HepG2 (cell line): ENCODE measurements around the gene SECTM1. TPM values are rescaled to one million over a fixed set of nuclear protein-coding genes. Genes with fewer than 3 reads are reported as not detected.

Experiments used
- ATRX ChIP-seq: sonication (generic); formaldehyde crosslinking; IDR thresholded peaks from 2 replicates; pipeline ENCODE4 v1.4.0; 2020; ENCODE audit warnings: missing genetic modification reagents, borderline replicate concordance
- GATAD2A ChIP-seq: IDR thresholded peaks from 2 replicates; pipeline ENCODE4 v1.6.1; 2016
- HNRNPLL ChIP-seq: fragments of 200-400 bp; formaldehyde crosslinking; IDR thresholded peaks from 2 replicates; pipeline ENCODE4 v1.6.1; 2017; ENCODE audit warnings: mild to moderate bottlenecking, low read depth, low read length; ENCODE audit not compliant: poor library complexity, severe bottlenecking
- KDM5A ChIP-seq: fragments of 200-600 bp; sonication (generic); IDR thresholded peaks from 2 replicates; pipeline ENCODE4 v1.7.0; 2018; ENCODE audit warnings: antibody characterized with exemption, mild to moderate bottlenecking, low read length, borderline replicate concordance
- MZF1 ChIP-seq: sonication (generic); formaldehyde crosslinking; IDR thresholded peaks from 2 replicates; pipeline ENCODE4 v1.8.1; 2023; ENCODE audit warnings: mild to moderate bottlenecking, missing genetic modification reagents, borderline replicate concordance
- POGK ChIP-seq: sonication (generic); formaldehyde crosslinking; conservative IDR thresholded peaks from 2 replicates; pipeline ENCODE4 v1.8.0; 2022; ENCODE audit warnings: mild to moderate bottlenecking, moderate library complexity, missing genetic modification reagents
- SALL2 ChIP-seq: sonication (generic); formaldehyde crosslinking; IDR thresholded peaks from 2 replicates; pipeline ENCODE4 v1.8.1; 2023; ENCODE audit warnings: mild to moderate bottlenecking, missing genetic modification reagents, inconsistent platforms
- SNAPC4 ChIP-seq: sonication (generic); formaldehyde crosslinking; IDR thresholded peaks from 2 replicates; pipeline ENCODE4 v1.4.0; 2020; ENCODE audit warnings: mild to moderate bottlenecking, missing genetic modification reagents
- SYNCRIP ChIP-seq: fragments of 200-400 bp; formaldehyde crosslinking; IDR thresholded peaks from 2 replicates; pipeline ENCODE4 v1.6.1; 2018; ENCODE audit warnings: mild to moderate bottlenecking, low read depth, low read length; ENCODE audit not compliant: insufficient read depth
- TBX3 ChIP-seq: fragments of 450-650 bp; IDR thresholded peaks from 2 replicates; pipeline ENCODE4 v1.6.1; 2017; ENCODE audit warnings: antibody characterized with exemption, mild to moderate bottlenecking, inconsistent platforms, borderline replicate concordance
- TGIF2 ChIP-seq: IDR thresholded peaks from 2 replicates; pipeline ENCODE4 v1.6.1; 2016; ENCODE audit warnings: control low read depth, missing compliant biosample characterization
- ZFYVE20 ChIP-seq: sonication (generic); formaldehyde crosslinking; IDR thresholded peaks from 2 replicates; pipeline ENCODE4 v1.8.0; 2023; ENCODE audit warnings: low read depth, mild to moderate bottlenecking, moderate library complexity, missing genetic modification reagents, borderline replicate concordance
- ZNF574 ChIP-seq: sonication (generic); formaldehyde crosslinking; IDR thresholded peaks from 2 replicates; pipeline ENCODE4 v1.4.0; 2020; ENCODE audit warnings: missing genetic modification reagents
- ZNF670 ChIP-seq: sonication (generic); formaldehyde crosslinking; IDR thresholded peaks from 2 replicates; pipeline ENCODE4 v1.8.0; 2022; ENCODE audit warnings: mild to moderate bottlenecking, missing genetic modification reagents, borderline replicate concordance
- ZNF710 ChIP-seq: sonication (generic); formaldehyde crosslinking; IDR thresholded peaks from 2 replicates; pipeline ENCODE4 v1.5.0; 2020; ENCODE audit warnings: mild to moderate bottlenecking, missing genetic modification reagents, borderline replicate concordance
- ZNF83 ChIP-seq: sonication (generic); formaldehyde crosslinking; IDR thresholded peaks from 2 replicates; pipeline ENCODE4 v1.4.0; 2020; ENCODE audit warnings: missing genetic modification reagents, mild to moderate bottlenecking, borderline replicate concordance
- polyA plus RNA-seq, 8 experiments: library from polyadenylated mRNA; depleted of rRNA in 3 of 8; stranded (reverse) in 7 of 8; unstranded in 1 of 8; fragments of >200 nt; fragmentation: Illumina TruSeq in 4 of 8; extraction: Trizol in 4 of 8; gene quantifications; 2 replicates each; pipeline versions ENCODE4 v1.2.1 to v1.2.3, GENCODE V29; 2011 to 2016; ENCODE audit warnings: low read depth in 4 of 8, missing spikeins in 1 of 8, mixed read lengths in 1 of 8; ENCODE audit not compliant: insufficient read depth in 1 of 8
- total RNA-seq, 5 experiments: library from RNA; depleted of rRNA; stranded (reverse); fragments of >200 nt; fragmentation: Illumina TruSeq; extraction: Trizol; gene quantifications; 2 replicates each; pipeline ENCODE4 v1.2.3, GENCODE V29; 2016; ENCODE audit warnings: low read depth in 1 of 5

The SECTM1 gene
- total and polyA plus RNA-seq, 2 of the 13 experiments (the other 11 are each of a cell fraction or from before 2014, with no cell fraction given): 3.5 to 5.3 TPM

- TF ChIP-seq ZNF710 (no peak), POGK (CRISPR knock-in tag) (peak; percentile 96), MZF1 (CRISPR knock-in tag) (no peak), TGIF2 (CRISPR knock-in tag) (no peak), TBX3 (no peak), ZNF574 (CRISPR knock-in tag) (peak; percentile 80), SYNCRIP (no peak), SNAPC4 (CRISPR knock-in tag) (no peak), ZNF83 (CRISPR knock-in tag) (no peak), HNRNPLL (peak; percentile 80), GATAD2A (CRISPR knock-in tag) (no peak), ATRX (no peak), SALL2 (CRISPR knock-in tag) (peak; percentile 76), ZNF670 (CRISPR knock-in tag) (0 out of 2 replicates have a peak, but pooled peaks have one; percentile 48), ZFYVE20 (CRISPR knock-in tag) (no peak), KDM5A (no peak; the same call in 1 of the 2 replicates)
These were observed 41.1 kb downstream of the SECTM1 start (continued) for GRCh38 chr17:82292251-82293154.
